RKO (cell line): ENCODE results near the gene TMEM187.
A peak's percentile ranks its signal among the peaks of the same experiment; 100 is the strongest.

Experiments used
- DNase-seq: peaks from one replicate; pipeline ENCODE4 v3.0.0-alpha.2; 2016; ENCODE audit warnings: low spot score

The TMEM187 gene

GRCh38 chrX:153934762-153935325 is 37.7 kb upstream of the TMEM187 start, which contains the start of gene NAA10:
NAA10 (minus strand) TSS chrX:153935037; CDS start chrX:153934904, 133 bp downstream.
- peak; percentile 75 for DNase-seq

- no peak for DNase-seq
Observed at GRCh38 chrX:153935326-153935851, 37.2 kb upstream of the TMEM187 start.

- no peak for DNase-seq
Observed at GRCh38 chrX:153937056-153937455, 35.5 kb upstream of the TMEM187 start.

GRCh38 chrX:153938226-153938786 is 34.2 kb upstream of the TMEM187 start:
- DNase-seq, result no peak

GRCh38 chrX:153939573-153939972 is 33.0 kb upstream of the TMEM187 start:
- no peak for DNase-seq

GRCh38 chrX:153941336-153942252 is 31.0 kb upstream of the TMEM187 start:
- no peak for DNase-seq

GRCh38 chrX:153944140-153944799 is 28.3 kb upstream of the TMEM187 start, which contains the start of gene RENBP:
RENBP (minus strand) TSS chrX:153944643; CDS start chrX:153944610, 33 bp downstream.
- DNase-seq, result no peak

- no peak for DNase-seq
Observed at GRCh38 chrX:153944800-153945150, 27.8 kb upstream of the TMEM187 start.

- DNase-seq, result no peak
Observed at GRCh38 chrX:153945956-153946943, 26.3 kb upstream of the TMEM187 start.

GRCh38 chrX:153947009-153947769 is 25.4 kb upstream of the TMEM187 start:
- peak; percentile 92 for DNase-seq

GRCh38 chrX:153948002-153948466 is 24.5 kb upstream of the TMEM187 start:
- DNase-seq, result no peak

GRCh38 chrX:153948847-153949805 is 23.4 kb upstream of the TMEM187 start:
- DNase-seq, result no peak

- no peak for DNase-seq
Observed at GRCh38 chrX:153950127-153950526, 22.4 kb upstream of the TMEM187 start.

GRCh38 chrX:153951683-153952372 is 20.7 kb upstream of the TMEM187 start:
- no peak for DNase-seq

GRCh38 chrX:153952373-153953026 is 20.1 kb upstream of the TMEM187 start:
- no peak for DNase-seq

- peak; percentile 61 for DNase-seq
Observed at GRCh38 chrX:153953342-153953830, 19.2 kb upstream of the TMEM187 start.

- DNase-seq, result no peak
Observed at GRCh38 chrX:153953892-153954557, 18.5 kb upstream of the TMEM187 start.
